H1 (cell line): ENCODE results near the gene GLS. TPM values are rescaled to one million over a fixed set of nuclear protein-coding genes. Genes with fewer than 3 reads are reported as not detected.

Source experiments
- CTCF ChIA-PET: fragments of 300-600 bp; sonication (Branson Sonifier 250); formaldehyde crosslinking; loops from one replicate; lab custom pipeline; 2021; ENCODE audit not compliant: partially characterized antibody; lab: Charles Lee
- POLR2A ChIA-PET: fragments of 300-600 bp; sonication (Branson Sonifier 250); formaldehyde crosslinking; loops from one replicate; lab custom pipeline; 2021; ENCODE audit warnings: inconsistent platforms; ENCODE audit not compliant: partially characterized antibody; lab: Charles Lee
- DNase-seq, 2 experiments: peaks; one replicate each; pipeline versions ENCODE4 v3.0.0 to v3.0.0-alpha.2; 2010 to 2022; ENCODE audit warnings: low spot score in 2 of 2, low read depth in 1 of 2, mixed read lengths in 1 of 2
- FAIRE-seq: peaks from 2 replicates; lab custom pipeline; 2011; peaks lifted over from hg19 to GRCh38; lab: Jason Lieb, UNC
- H2AFZ ChIP-seq: 2 replicates; pipeline ENCODE4 v1.8.1; 2012; ENCODE audit warnings: low read length, inconsistent platforms
- H2AK5ac ChIP-seq: 2 replicates; pipeline ENCODE4 v1.6.1; 2013; ENCODE audit warnings: low read depth, low read length
- H2BK120ac ChIP-seq: replicated peaks from 2 replicates; pipeline ENCODE3; 2013; ENCODE audit warnings: low read depth, low read length, inconsistent platforms
- H2BK12ac ChIP-seq: 2 replicates; pipeline ENCODE4 v1.6.1; 2013; ENCODE audit warnings: low read depth, low read length
- H2BK15ac ChIP-seq: 2 replicates; pipeline ENCODE4 v1.6.1; 2013; ENCODE audit warnings: low read length
- H2BK20ac ChIP-seq: 2 replicates; pipeline ENCODE4 v1.6.1; 2013; ENCODE audit warnings: low read length
- H2BK5ac ChIP-seq: 2 replicates; pipeline ENCODE4 v1.6.1; 2013; ENCODE audit warnings: low read depth, low read length
- H3K14ac ChIP-seq: 2 replicates; pipeline ENCODE4 v1.6.1; 2013; ENCODE audit warnings: inconsistent platforms; ENCODE audit not compliant: insufficient read length
- H3K18ac ChIP-seq: 2 replicates; pipeline ENCODE4 v1.6.1; 2013; ENCODE audit warnings: low read length; ENCODE audit errors: extremely low read depth
- H3K23ac ChIP-seq: 2 replicates; pipeline ENCODE4 v1.6.1; 2013; ENCODE audit warnings: inconsistent platforms; ENCODE audit not compliant: insufficient read length
- H3K23me2 ChIP-seq: 2 replicates; pipeline ENCODE4 v1.6.1; 2013; ENCODE audit warnings: low read depth, low read length
- H3K27ac ChIP-seq: 2 replicates; pipeline ENCODE4 v1.6.1; 2011; ENCODE audit warnings: low read depth, low read length, inconsistent platforms
- H3K27me3 ChIP-seq, 4 experiments: replicated peaks in 1 of 4; 1 replicate in 1 of 4; 2 replicates in 3 of 4; pipeline versions ENCODE4 v1.6.1 to v1.8.1; 2011 to 2013; ENCODE audit warnings: low read length in 3 of 4, mild to moderate bottlenecking in 3 of 4, inconsistent platforms in 2 of 4, mixed read lengths in 2 of 4, moderate library complexity in 1 of 4; ENCODE audit not compliant: control insufficient read depth in 3 of 4, insufficient read depth in 3 of 4; ENCODE audit errors: extremely low read depth in 1 of 4
- H3K36me3 ChIP-seq, 4 experiments: 2 replicates each; pipeline versions ENCODE4 v1.6.1 to v1.8.1; 2011 to 2013; ENCODE audit warnings: mild to moderate bottlenecking in 4 of 4, low read length in 3 of 4, moderate library complexity in 2 of 4, control low read depth in 1 of 4, inconsistent platforms in 1 of 4; ENCODE audit not compliant: insufficient read depth in 4 of 4, control insufficient read depth in 2 of 4
- H3K4ac ChIP-seq: replicated peaks from 2 replicates; pipeline ENCODE3; 2013; ENCODE audit warnings: low read length, low read depth, mixed read lengths, inconsistent platforms; ENCODE audit not compliant: insufficient read length
- H3K4me1 ChIP-seq, 4 experiments: replicated peaks in 1 of 4; 1 replicate in 1 of 4; 2 replicates in 3 of 4; pipeline versions ENCODE4 v1.6.1 to v1.8.1; 2011 to 2013; ENCODE audit warnings: low read length in 3 of 4, inconsistent platforms in 2 of 4, mixed read lengths in 1 of 4; ENCODE audit not compliant: insufficient read depth in 4 of 4, control insufficient read depth in 3 of 4
- H3K4me2 ChIP-seq, 2 experiments: 2 replicates each; pipeline versions ENCODE4 v1.6.1 to v1.8.1; 2011 to 2013; ENCODE audit warnings: low read depth in 2 of 2, low read length in 2 of 2, control low read depth in 1 of 2, inconsistent platforms in 1 of 2, mild to moderate bottlenecking in 1 of 2; ENCODE audit not compliant: insufficient read depth in 1 of 2
- H3K4me3 ChIP-seq, 4 experiments: fragments of 200-600, 300-600 bp in 1 of 4; sonication (generic), shearing (Covaris generic), sonication (Bioruptor Twin) in 1 of 4; 2 replicates each; pipeline versions ENCODE4 v1.5.1 to v1.8.1; 2011 to 2016; ENCODE audit warnings: low read length in 4 of 4, low read depth in 3 of 4, control low read depth in 2 of 4, inconsistent platforms in 2 of 4, mild to moderate bottlenecking in 2 of 4, mixed read lengths in 1 of 4, moderate library complexity in 1 of 4; ENCODE audit not compliant: insufficient read depth in 2 of 4; ENCODE audit errors: extremely low read depth in 1 of 4
- H3K56ac ChIP-seq: replicated peaks from 2 replicates; pipeline ENCODE3; 2013; ENCODE audit warnings: low read depth, mild to moderate bottlenecking, mixed read lengths, low read length, inconsistent platforms; ENCODE audit not compliant: insufficient read length
- H3K79me1 ChIP-seq: 2 replicates; pipeline ENCODE4 v1.6.1; 2013; ENCODE audit warnings: low read depth, low read length, control low read depth
- H3K79me2 ChIP-seq, 2 experiments: 2 replicates each; pipeline versions ENCODE4 v1.6.1 to v1.8.1; 2012 to 2013; ENCODE audit warnings: low read length in 2 of 2, mild to moderate bottlenecking in 2 of 2, inconsistent platforms in 1 of 2; ENCODE audit not compliant: insufficient read depth in 2 of 2, control insufficient read depth in 1 of 2
- H3K9ac ChIP-seq, 4 experiments: replicated peaks in 1 of 4; 1 replicate in 1 of 4; 2 replicates in 3 of 4; pipeline versions ENCODE4 v1.6.1 to v1.8.1; 2011 to 2013; ENCODE audit warnings: low read depth in 3 of 4, low read length in 3 of 4, control low read depth in 2 of 4, mild to moderate bottlenecking in 2 of 4, moderate library complexity in 2 of 4, inconsistent platforms in 1 of 4; ENCODE audit errors: extremely low read depth in 1 of 4
- H3K9me3 ChIP-seq, 2 experiments: 2 replicates each; pipeline versions ENCODE4 v1.6.1 to v1.8.1; 2012 to 2013; ENCODE audit warnings: mild to moderate bottlenecking in 2 of 2, moderate library complexity in 2 of 2, control low read depth in 1 of 2, inconsistent platforms in 1 of 2, low read depth in 1 of 2, low read length in 1 of 2, mixed read lengths in 1 of 2; ENCODE audit not compliant: insufficient read depth in 2 of 2
- H4K20me1 ChIP-seq, 2 experiments: replicated peaks in 1 of 2; 2 replicates each; pipeline versions ENCODE3 to v1.8.1; 2011 to 2013; ENCODE audit warnings: inconsistent platforms in 2 of 2, low read length in 2 of 2, mild to moderate bottlenecking in 1 of 2; ENCODE audit not compliant: insufficient read depth in 2 of 2, control insufficient read depth in 1 of 2
- H4K5ac ChIP-seq: 2 replicates; pipeline ENCODE4 v1.6.1; 2013; ENCODE audit warnings: low read length, low read depth, mixed read lengths, inconsistent platforms; ENCODE audit not compliant: insufficient read length
- H4K8ac ChIP-seq: 2 replicates; pipeline ENCODE4 v1.8.0; 2013; ENCODE audit warnings: mild to moderate bottlenecking, moderate library complexity, low read length, inconsistent platforms; ENCODE audit not compliant: insufficient read depth; ENCODE audit errors: extremely low read depth
- H4K91ac ChIP-seq: replicated peaks from 2 replicates; pipeline ENCODE3; 2013; ENCODE audit warnings: low read length, mixed read lengths, inconsistent platforms; ENCODE audit not compliant: insufficient read length
- CREB1 ChIP-seq: IDR thresholded peaks from 2 replicates; pipeline ENCODE4 v1.6.1; 2012; ENCODE audit warnings: inconsistent platforms
- CTBP2 ChIP-seq: IDR thresholded peaks from 2 replicates; pipeline ENCODE4 v1.7.0; 2011; ENCODE audit warnings: borderline replicate concordance, mild to moderate bottlenecking, moderate library complexity, mixed read lengths, low read length; ENCODE audit not compliant: insufficient read depth, insufficient read length
- CTCF ChIP-seq, 3 experiments: IDR thresholded peaks; 1 replicate in 2 of 3; 2 replicates in 1 of 3; pipeline versions ENCODE4 v1.5.1 to v1.6.1; 2011; ENCODE audit warnings: low read length in 3 of 3, mild to moderate bottlenecking in 3 of 3, inconsistent platforms in 2 of 3, low read depth in 1 of 3, moderate library complexity in 1 of 3; ENCODE audit not compliant: insufficient read depth in 1 of 3; ENCODE audit errors: control extremely low read depth in 1 of 3
- E2F6 ChIP-seq: IDR thresholded peaks from 2 replicates; pipeline ENCODE4 v1.6.1; 2012; ENCODE audit warnings: inconsistent platforms
- HDAC6 ChIP-seq: IDR thresholded peaks from one replicate; pipeline ENCODE4 v1.7.1; 2012; ENCODE audit warnings: low read depth, mild to moderate bottlenecking, inconsistent platforms, low read length, moderate library complexity
- POU5F1 ChIP-seq: IDR thresholded peaks from 2 replicates; pipeline ENCODE4 v1.6.1; 2011; ENCODE audit warnings: low read depth, mild to moderate bottlenecking, low read length, moderate library complexity
- RXRA ChIP-seq: IDR thresholded peaks from 2 replicates; pipeline ENCODE4 v1.6.1; 2011; ENCODE audit warnings: low read depth, mild to moderate bottlenecking, low read length, moderate library complexity; ENCODE audit not compliant: insufficient read depth
- SP1 ChIP-seq: IDR thresholded peaks from 2 replicates; pipeline ENCODE4 v1.6.1; 2011; ENCODE audit warnings: low read depth, low read length
- SP4 ChIP-seq: IDR thresholded peaks from 2 replicates; pipeline ENCODE4 v1.6.1; 2012; ENCODE audit warnings: low read length, inconsistent platforms
- TBP ChIP-seq: IDR thresholded peaks from 2 replicates; pipeline ENCODE4 v1.6.1; 2011; ENCODE audit warnings: low read depth, low read length, improper control_type of control experiment
- WGBS, 2 experiments: shearing (Covaris generic) in 1 of 2; methylation state at CpG; one replicate each; pipeline versions ENCODE4 v1.1.6 to v1.1.7; 2013 to 2015; ENCODE audit warnings: low lambda C conversion rate in 2 of 2, mixed read lengths in 2 of 2, inconsistent platforms in 1 of 2, low coverage in 1 of 2, missing lambda C conversion rate in 1 of 2; ENCODE audit not compliant: insufficient replicate concordance in 2 of 2, insufficient coverage in 1 of 2, insufficient read length in 1 of 2; ENCODE audit errors: extremely low coverage in 1 of 2, missing lambda C conversion rate in 1 of 2; 5-methylcytosine and 5-hydroxymethylcytosine counted together
- polyA plus RNA-seq, 7 experiments: library from polyadenylated mRNA; depleted of rRNA in 3 of 7; stranded (reverse) in 5 of 7; unstranded in 2 of 7; fragments of >200 nt in 5 of 7; fragments of 200-250 nt in 2 of 7; gene quantifications; 1 replicate in 5 of 7; 2 replicates in 1 of 7; 4 replicates in 1 of 7; pipeline versions ENCODE4 v1.2.1 to v1.2.3, GENCODE V29; 2011 to 2013; ENCODE audit warnings: missing spikeins in 2 of 7, mixed read lengths in 2 of 7
- total RNA-seq: library from RNA; stranded (reverse); fragmentation: NEBNext Ultra II Directional; extraction: Animal tissue kit (Norgen Biotek cat#: 25700); gene quantifications from 2 replicates; pipeline ENCODE4 v1.2.1, GENCODE V29; 2021

Gene GLS
- total and polyA plus RNA-seq, 2 of the 8 experiments (the other 6 are each of a cell fraction or from before 2014, with no cell fraction given): 15.7 to 89.8 TPM

DNA sequence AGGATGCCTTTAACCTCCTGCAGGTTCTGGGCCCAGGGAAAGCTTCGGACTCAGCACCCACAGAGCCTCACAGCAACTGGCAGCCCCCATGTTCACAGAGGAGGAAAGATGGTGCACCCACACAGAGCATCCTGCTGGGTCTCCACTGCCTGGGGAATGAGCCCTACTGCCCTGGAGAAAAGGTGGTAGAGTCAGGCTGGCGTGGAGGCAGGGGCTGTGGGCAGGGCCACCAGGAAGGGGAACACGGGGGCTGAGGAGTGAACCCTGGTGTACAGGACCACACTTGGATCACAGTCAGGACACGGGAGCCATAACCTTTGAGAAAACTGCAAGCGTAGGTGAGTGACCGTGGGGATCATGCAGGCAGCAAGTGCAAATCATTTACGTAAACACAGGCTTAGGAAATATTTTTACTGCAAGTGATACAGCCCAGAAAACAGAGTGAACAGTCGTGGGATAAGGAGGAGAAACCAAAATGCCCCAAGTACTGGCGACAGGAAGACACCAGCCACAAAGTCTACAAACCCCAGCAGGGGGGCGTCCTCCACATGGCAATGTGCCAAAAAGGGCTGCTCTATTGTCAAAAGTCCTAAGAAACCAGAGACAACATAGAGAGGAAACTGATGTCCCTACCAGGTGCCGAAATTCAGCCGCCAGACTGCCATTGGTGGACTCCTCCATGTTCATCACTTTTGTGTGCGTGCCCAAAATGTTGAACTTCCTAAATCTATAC lies 105.8 kb downstream of the GLS start:
- Histone ChIP-seq H4K91ac (no peak overlapping the region), H3K56ac (no peak overlapping the region), H4K20me1 (peaks cover 0 to 2% of the 10 kb centered on the region in 2 experiments), H2BK20ac (no peak overlapping the region), H3K9me3 (no peaks in the 10 kb centered on the region), H2BK15ac (no peak overlapping the region), H2BK5ac (no peak overlapping the region), H2BK12ac (no peak overlapping the region), H3K4me3 (no peak overlapping the region), H2AFZ (no peak overlapping the region), H3K9ac (no peak overlapping the region), H2BK120ac (no peak overlapping the region), H3K79me1 (no peaks in the 10 kb centered on the region), H3K23me2 (no peaks in the 10 kb centered on the region), H3K27ac (no peak overlapping the region), H2AK5ac (no peak overlapping the region), H3K4me1 (no peaks in the 10 kb centered on the region), H3K4ac (no peak overlapping the region), H3K14ac (no peak overlapping the region), H3K4me2 (no peak overlapping the region), H4K5ac (no peak overlapping the region), H3K79me2 (no peaks in the 10 kb centered on the region), H3K27me3 (no peaks in the 10 kb centered on the region), H4K8ac (no peak overlapping the region), H3K36me3 (peaks cover 22 to 82% (median 64%) of the 10 kb centered on the region in 4 experiments), H3K23ac (no peak overlapping the region), H3K18ac (no peak overlapping the region)
- WGBS, 2 experiments: 87% methylated on average over 13 of the region's 13 CpGs; no CpG with 5 or more reads in 1 of the 2 experiments
- POLR2A ChIA-PET: no interaction called here
- no peak for FAIRE-seq
- CTCF ChIA-PET: interaction anchor here (1.6 to 2.2 kb wide), 4 partner anchors 8 to 136 kb away, joined by 5 to 16 read pairs (median 6); no protein-coding TSS in a partner anchor
- no peak for DNase-seq
- TF ChIP-seq SP1 (no peak), TBP (no peak), RXRA (no peak), CTCF (IDR thresholded peaks at IDR 0.05; ENCODE audit: control extremely low read depth in 1 of 3, insufficient read depth in 1 of 3, low read depth in 1 of 3, low read length in 3 of 3) (no peak), SP4 (no peak), POU5F1 (no peak), HDAC6 (no peak), CTBP2 (no peak), CREB1 (no peak), E2F6 (no peak)
